Gastroesophageal sphincter (tissue), 3 donors: Measurements from ENCODE around the gene SLC29A4.

Experiments
- CTCF ChIP-seq, 4 experiments: fragments of 200-600 bp in 2 of 4; fragments of 450-650 bp in 2 of 4; sonication (generic) in 1 of 4; IDR thresholded peaks; one replicate each; pipeline ENCODE4 v1.5.1; 2017 to 2019; ENCODE audit warnings: antibody characterized with exemption in 4 of 4, mild to moderate bottlenecking in 2 of 4, moderate library complexity in 2 of 4
- POLR2A ChIP-seq, 2 donors: fragments of 450-650 bp; IDR thresholded peaks; one replicate each; pipeline ENCODE4 v1.6.1; 2017; ENCODE audit warnings: antibody characterized with exemption in 2 of 2, mild to moderate bottlenecking in 2 of 2, moderate library complexity in 1 of 2
- POLR2AphosphoS5 ChIP-seq: sonication (generic); formaldehyde crosslinking; IDR thresholded peaks from one replicate; pipeline ENCODE4 v1.6.1; 2017; ENCODE audit warnings: antibody characterized with exemption

GRCh38 chr7:5296611-5297226, 14.0 kb downstream of the SLC29A4 start:
- TF ChIP-seq CTCF (IDR thresholded peaks at IDR 0.05) (no peak), POLR2AphosphoS5 (no peak), POLR2A (IDR thresholded peaks at IDR 0.05) (no peak)
